Subcutaneous abdominal adipose tissue (tissue), 5 donors: Measurements from ENCODE around the gene TCEAL5.
"Not testable (repeated sequence)": the region's sequence is repeated elsewhere in the genome, so short reads cannot be mapped to it uniquely, and the experiment has no call there.

ENCODE experiments used
- H3K27ac ChIP-seq: one replicate; pipeline ENCODE4 v1.7.0; 2013; ENCODE audit warnings: low read depth, mild to moderate bottlenecking, inconsistent platforms, low read length, moderate library complexity
- H3K27me3 ChIP-seq, 5 donors: one replicate each; pipeline ENCODE4 v1.7.0; 2013; ENCODE audit warnings: low read length in 5 of 5, inconsistent platforms in 1 of 5; ENCODE audit not compliant: control insufficient read depth in 5 of 5, insufficient read depth in 4 of 5
- H3K36me3 ChIP-seq, 5 donors: one replicate each; pipeline ENCODE4 v1.7.0; 2013; ENCODE audit warnings: low read length in 5 of 5; ENCODE audit not compliant: control insufficient read depth in 5 of 5, insufficient read depth in 5 of 5
- H3K4me1 ChIP-seq, 5 donors: one replicate each; pipeline ENCODE4 v1.7.0; 2013; ENCODE audit warnings: low read length in 5 of 5, mild to moderate bottlenecking in 3 of 5, moderate library complexity in 1 of 5; ENCODE audit not compliant: control insufficient read depth in 5 of 5, insufficient read depth in 5 of 5
- H3K4me3 ChIP-seq, 5 donors: one replicate each; pipeline ENCODE4 v1.7.0; 2013; ENCODE audit warnings: low read length in 5 of 5, low read depth in 1 of 5
- H3K9ac ChIP-seq, 5 donors: one replicate each; pipeline ENCODE4 v1.7.0; 2013; ENCODE audit warnings: low read length in 5 of 5, mild to moderate bottlenecking in 4 of 5, moderate library complexity in 3 of 5
- H3K9me3 ChIP-seq, 5 donors: one replicate each; pipeline ENCODE4 v1.7.0; 2013; ENCODE audit warnings: low read length in 5 of 5; ENCODE audit not compliant: control insufficient read depth in 5 of 5
- donor health status: healthy.
- donor health status: healthy.
- donor health status: healthy.
- donor health status: healthy.
- donor health status: healthy.

Gene TCEAL5, protein sequence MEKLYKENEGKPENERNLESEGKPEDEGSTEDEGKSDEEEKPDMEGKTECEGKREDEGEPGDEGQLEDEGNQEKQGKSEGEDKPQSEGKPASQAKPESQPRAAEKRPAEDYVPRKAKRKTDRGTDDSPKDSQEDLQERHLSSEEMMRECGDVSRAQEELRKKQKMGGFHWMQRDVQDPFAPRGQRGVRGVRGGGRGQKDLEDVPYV

DNA sequence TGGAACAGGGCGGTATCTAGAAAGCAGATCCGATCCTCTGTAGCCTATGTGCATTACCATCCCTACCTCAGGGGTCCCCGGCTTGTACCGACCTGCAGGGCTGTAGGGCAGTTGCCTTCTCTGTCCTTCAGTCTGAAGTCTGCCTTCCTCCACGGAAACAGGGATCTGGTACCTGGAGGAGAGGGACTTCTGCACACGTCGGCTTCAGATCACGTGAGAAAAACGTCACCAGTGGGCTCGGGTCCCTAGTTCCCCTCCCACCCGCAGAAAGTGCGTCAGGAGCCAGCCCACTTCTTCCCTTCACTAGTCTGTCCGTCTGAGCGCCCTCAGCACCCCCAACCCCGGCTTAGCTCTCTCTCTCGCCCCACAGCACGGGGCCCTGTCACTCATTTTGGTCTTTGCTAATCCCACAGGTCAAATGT lies at the start of gene TCEAL5:
Gene TCEAL5, minus strand, starts transcription at position 170 of the 422 bp plus-strand sequence. CDS start 2,187 bp downstream, outside the sequence.
- peaks cover 24 to 39% (median 32%) of the 10 kb centered on the region in 5 donors for H3K27me3 ChIP-seq
- no peak within 1 kb of the TSS for H3K27ac ChIP-seq

DNA sequence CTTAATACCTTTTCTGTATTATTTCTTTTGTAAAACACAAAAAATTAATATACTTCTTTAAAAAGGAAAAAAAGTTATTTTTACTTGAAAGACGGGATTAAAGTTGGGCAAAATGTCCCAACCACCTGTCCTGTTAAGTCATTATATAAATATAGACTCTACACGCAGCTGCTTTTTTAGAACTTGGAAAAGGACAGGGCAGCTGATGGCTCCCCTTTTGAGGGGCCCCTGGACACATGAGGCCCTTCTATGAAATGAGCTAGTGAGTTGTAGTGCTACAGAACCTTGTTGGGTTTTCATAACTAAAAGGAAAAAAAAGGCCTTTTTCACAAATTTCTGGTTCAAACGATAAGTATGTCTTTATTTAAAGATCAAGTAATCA lies 34.8 kb upstream of the TCEAL5 start:
- no peaks in the 10 kb centered on the region for H3K9me3 ChIP-seq
- H3K36me3 ChIP-seq = no peaks in the 10 kb centered on the region
- H3K27ac ChIP-seq = no peak overlapping the region
- H3K27me3 ChIP-seq = peaks cover 13 to 21% (median 15%) of the 10 kb centered on the region in 5 donors
- H3K4me3 ChIP-seq = no peak overlapping the region
- H3K4me1 ChIP-seq = peaks cover 0 to 9% (median 4%) of the 10 kb centered on the region in 5 donors
- H3K9ac ChIP-seq = no peak overlapping the region

More for the DNA sequence above, at the start of gene TCEAL5:
- H3K36me3 ChIP-seq = no peaks in the 10 kb centered on the region
- H3K9me3 ChIP-seq = no peaks in the 10 kb centered on the region
- H3K9ac ChIP-seq = no peak within 1 kb of the TSS
- H3K4me3 ChIP-seq = peak within 1 kb of the TSS in 3 of 5 donors; percentile 24 to 39 (median 31)
- H3K4me1 ChIP-seq = peaks cover 0 to 5% (median 4%) of the 10 kb centered on the region in 5 donors

DNA sequence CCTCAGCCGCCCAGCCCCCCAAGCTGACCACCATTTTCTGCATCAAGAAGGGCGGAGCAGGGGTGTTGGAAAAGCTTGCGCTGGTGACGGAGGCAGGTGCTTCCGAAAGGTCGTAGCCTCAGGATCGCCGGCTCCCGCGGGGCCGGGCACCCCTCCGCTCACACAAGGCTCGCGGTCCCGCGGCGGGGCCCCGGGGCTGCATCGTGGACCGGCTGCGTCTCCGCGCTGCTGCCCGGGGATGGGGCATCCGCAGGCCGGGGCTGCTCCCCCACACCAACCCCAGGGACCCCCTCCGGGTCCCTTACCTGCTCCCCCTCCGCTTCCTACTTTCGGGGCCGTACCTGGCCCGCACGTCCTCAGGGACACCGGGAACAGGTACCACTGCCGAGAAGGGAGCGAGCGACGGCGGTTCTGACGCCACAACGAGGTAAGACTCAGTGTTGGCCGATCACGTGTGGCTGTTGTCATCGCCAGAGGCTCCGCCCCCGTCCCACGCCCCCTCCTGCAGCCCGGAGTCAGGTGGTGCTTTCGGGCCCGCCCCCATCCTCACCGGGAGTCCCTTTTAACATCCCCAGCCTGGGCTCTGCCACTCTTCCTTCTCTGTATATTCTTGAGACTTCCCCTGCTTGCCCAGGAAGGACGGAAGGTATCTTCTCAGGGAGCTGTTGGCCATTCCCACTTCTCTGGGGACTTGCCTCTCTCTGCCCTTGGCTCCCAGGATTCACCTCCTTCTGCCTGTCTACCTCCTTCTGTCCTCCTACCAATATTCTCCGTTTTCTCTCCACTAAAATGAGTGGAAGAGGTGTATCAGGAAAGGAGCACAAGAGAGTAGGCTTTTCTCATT lies 34.2 kb upstream of the TCEAL5 start, which contains the start of gene BEX2:
Gene BEX2, minus strand, starts transcription at position 436 of the 844 bp plus-strand sequence. CDS start 1,014 bp downstream, outside the sequence.
- Histone ChIP-seq H3K4me1 (peaks cover 0 to 9% (median 4%) of the 10 kb centered on the region in 5 donors), H3K4me3 (peak within 1 kb of the TSS; percentile 40 to 59 (median 56)), H3K9me3 (no peaks in the 10 kb centered on the region), H3K9ac (no peak within 1 kb of the TSS), H3K27ac (no peak within 1 kb of the TSS), H3K36me3 (no peaks in the 10 kb centered on the region), H3K27me3 (peaks cover 13 to 21% (median 15%) of the 10 kb centered on the region in 5 donors)

DNA sequence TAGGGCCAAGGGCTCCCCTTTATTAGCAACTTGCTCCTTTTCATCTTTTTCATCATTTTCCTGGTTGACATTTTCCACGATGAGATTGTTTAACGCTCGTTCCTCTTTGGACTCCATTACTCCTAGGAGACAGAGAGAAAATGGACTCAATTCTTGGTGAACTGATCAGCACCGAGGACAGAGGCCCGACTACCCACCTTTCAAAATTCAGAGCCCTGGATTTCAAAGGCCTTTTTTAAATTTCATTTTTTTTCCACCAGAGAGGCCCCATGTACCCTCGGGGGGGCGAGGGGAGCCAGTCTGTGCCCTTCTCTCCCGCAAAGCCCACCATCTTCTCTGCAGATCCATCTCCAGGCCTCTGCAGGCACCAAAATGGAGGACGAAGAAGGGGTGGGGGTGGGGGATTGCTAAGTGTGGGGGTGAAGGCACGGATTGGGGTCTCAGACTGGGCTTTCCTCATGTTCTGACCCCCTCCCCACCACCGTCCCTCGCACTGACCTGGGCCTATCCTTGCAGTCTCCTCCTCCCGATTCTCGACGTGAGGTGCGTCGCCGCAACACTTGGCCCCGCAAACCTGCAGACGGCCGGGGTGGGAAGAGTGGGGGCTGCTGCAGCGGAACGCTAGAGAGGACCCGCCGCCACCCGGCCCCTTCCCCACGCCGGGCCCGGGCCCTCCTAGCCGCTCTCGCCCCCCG lies 33.5 kb upstream of the TCEAL5 start:
- H3K27ac ChIP-seq = no peak overlapping the region
- H3K27me3 ChIP-seq = peaks cover 13 to 21% (median 15%) of the 10 kb centered on the region in 5 donors
- H3K4me3 ChIP-seq = peak overlapping the region in 3 of 5 donors; percentile 53 to 59 (median 56)
- H3K4me1 ChIP-seq = peaks cover 0 to 9% (median 4%) of the 10 kb centered on the region in 5 donors
- no peaks in the 10 kb centered on the region for H3K36me3 ChIP-seq
- H3K9ac ChIP-seq = no peak overlapping the region
- H3K9me3 ChIP-seq = no peaks in the 10 kb centered on the region

DNA sequence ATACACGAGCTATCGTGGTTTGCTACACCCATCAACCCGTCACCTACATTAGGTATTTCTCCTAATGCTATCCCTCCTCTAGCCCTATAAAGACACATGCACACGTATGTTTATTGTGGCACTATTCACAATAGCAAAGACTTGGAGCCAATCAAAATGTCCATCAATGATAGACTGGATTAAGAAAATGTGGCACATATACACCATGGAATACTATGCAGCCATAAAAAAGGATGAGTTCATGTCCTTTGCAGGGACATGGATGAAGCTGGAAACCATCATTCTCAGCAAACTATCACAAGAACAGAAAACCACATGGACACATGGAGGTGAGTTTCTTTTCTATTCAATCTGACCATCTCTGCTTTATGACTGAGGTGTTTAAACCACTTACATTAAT lies 29.1 kb upstream of the TCEAL5 start:
- not testable (repeated sequence) for H3K27ac ChIP-seq, H3K9me3 ChIP-seq, H3K36me3 ChIP-seq, H3K4me1 ChIP-seq, H3K4me3 ChIP-seq, H3K9ac ChIP-seq
- peaks cover 4 to 16% (median 9%) of the 10 kb centered on the region in 5 donors for H3K27me3 ChIP-seq

DNA sequence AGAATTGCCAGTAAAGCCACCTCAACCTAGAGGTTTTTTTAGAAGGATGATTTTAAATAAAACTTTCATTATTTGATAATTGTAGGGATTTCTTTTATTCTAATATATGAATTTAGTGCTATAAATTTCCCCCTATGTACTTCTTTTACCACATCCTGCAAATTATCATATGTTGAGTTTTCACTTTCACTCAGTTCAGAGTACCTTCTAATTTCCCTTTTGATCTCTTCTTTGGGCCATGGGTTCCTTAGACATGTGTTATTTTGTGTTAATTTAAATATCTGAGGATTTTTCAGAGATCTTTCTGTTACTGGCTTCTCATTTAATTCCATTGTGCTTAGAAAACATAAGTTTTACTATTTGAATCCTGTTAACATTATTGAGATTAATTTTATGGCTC lies 28.2 kb upstream of the TCEAL5 start:
- Histone ChIP-seq H3K9ac (no peak overlapping the region), H3K9me3 (no peaks in the 10 kb centered on the region), H3K36me3 (no peaks in the 10 kb centered on the region)

DNA sequence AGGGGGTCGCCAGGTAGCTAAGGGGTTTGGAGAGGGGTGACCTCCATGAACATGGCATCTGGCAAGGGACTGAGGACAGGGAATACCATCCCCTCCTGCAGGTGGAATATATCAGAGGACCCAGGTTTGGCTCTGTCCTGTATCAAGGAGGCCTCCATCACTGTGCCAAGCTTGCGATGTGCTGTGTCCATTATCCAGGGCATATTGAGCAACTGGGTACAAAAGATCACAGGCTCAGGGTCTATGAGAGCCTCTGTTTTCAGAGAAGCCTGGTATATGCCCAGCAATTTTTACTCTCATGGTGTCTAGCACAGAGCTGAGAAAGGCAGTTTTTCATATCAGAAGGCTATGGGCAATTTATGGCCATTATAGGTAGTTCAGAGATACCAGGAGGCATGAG lies 16.6 kb upstream of the TCEAL5 start:
- H3K27ac ChIP-seq = no peak overlapping the region
- H3K4me1 ChIP-seq = no peaks in the 10 kb centered on the region

More for the DNA sequence above, 28.2 kb upstream of the TCEAL5 start:
- Histone ChIP-seq H3K27ac (no peak overlapping the region), H3K4me3 (no peak overlapping the region), H3K4me1 (no peaks in the 10 kb centered on the region), H3K27me3 (peaks cover 2 to 10% (median 5%) of the 10 kb centered on the region in 5 donors)

DNA sequence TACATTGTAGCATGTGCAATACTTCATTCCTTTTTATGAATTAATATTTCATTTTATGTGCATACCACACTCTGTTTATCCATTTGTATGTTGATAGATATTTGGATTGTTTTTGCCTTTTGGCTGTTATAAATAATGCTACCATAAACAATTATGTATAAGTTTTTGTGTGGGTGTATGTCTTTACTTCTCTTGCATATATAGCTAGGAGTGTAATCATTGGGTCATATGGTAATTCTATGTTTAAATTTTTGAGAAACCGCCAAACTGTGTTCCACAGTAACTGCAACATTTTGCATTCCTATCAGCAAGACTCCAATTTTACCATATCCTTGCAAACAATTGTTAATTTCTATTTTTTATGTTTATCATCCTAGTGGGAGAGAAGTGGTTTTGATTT lies 3.1 kb upstream of the TCEAL5 start:
- H3K27ac ChIP-seq = no peak overlapping the region
- no peaks in the 10 kb centered on the region for H3K36me3 ChIP-seq
- peaks cover 0 to 3% (median 0%) of the 10 kb centered on the region in 5 donors for H3K9me3 ChIP-seq
- peaks cover 19 to 36% (median 27%) of the 10 kb centered on the region in 5 donors for H3K27me3 ChIP-seq
- peaks cover 0 to 5% (median 4%) of the 10 kb centered on the region in 5 donors for H3K4me1 ChIP-seq
- H3K9ac ChIP-seq = no peak overlapping the region
- H3K4me3 ChIP-seq = no peak overlapping the region

More for the DNA sequence above, 16.6 kb upstream of the TCEAL5 start:
- Histone ChIP-seq H3K27me3 (peaks cover 0 to 14% (median 4%) of the 10 kb centered on the region in 5 donors), H3K9ac (no peak overlapping the region), H3K9me3 (peaks cover 0 to 8% (median 5%) of the 10 kb centered on the region in 5 donors), H3K36me3 (no peaks in the 10 kb centered on the region), H3K4me3 (no peak overlapping the region)

DNA sequence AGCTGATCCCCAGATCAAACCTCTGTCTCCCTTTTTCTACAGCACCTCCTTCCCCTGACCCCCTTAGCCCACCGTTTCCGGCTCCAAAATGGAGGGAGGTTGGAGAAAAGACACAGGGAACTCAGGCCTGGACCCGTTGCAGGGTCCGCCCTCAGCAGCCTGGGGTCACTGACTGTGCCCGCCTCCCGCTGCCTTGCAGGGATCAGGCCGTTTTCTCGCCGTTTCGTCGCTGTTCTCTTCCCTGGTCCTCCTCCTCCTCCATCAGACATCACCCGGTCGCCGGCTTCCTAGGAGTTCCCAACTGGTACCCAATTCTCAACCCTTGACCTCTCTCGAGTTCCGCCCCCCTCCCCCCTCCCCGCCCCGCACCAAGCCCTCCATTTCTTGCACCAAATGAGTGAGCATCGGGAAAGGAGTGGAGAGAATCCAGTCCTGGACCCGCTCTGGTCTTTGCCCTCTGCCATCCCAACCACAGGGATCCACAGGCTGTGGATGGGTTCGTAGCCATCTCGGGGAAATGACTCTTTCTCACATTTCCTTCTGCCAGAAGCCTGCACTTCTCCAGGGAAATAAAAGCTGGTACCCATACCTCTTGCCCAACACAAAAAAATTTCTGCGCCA lies 493 bp downstream of the TCEAL5 start:
- Histone ChIP-seq H3K27ac (no peak overlapping the region), H3K9ac (no peak overlapping the region), H3K4me3 (peak overlapping the region in 3 of 5 donors; percentile 24 to 39 (median 31)), H3K36me3 (no peaks in the 10 kb centered on the region), H3K9me3 (no peaks in the 10 kb centered on the region), H3K4me1 (peaks cover 0 to 5% (median 4%) of the 10 kb centered on the region in 5 donors), H3K27me3 (peaks cover 24 to 38% (median 30%) of the 10 kb centered on the region in 5 donors)
